GM21423 (cell line): ENCODE data around the gene CHRNB2.

Source experiments
- ATAC-seq: cut with Tn5 transposase; IDR thresholded peaks from one replicate; pipeline ENCODE4 v1.9.1; 2021; ENCODE audit warnings: mild to moderate bottlenecking, moderate library complexity; ENCODE audit not compliant: unreplicated experiment

The CHRNB2 gene

GRCh38 chr1:154578058-154578418 is 10.5 kb downstream of the CHRNB2 start:
- ATAC-seq = no peak

- ATAC-seq = no peak
Measured at GRCh38 chr1:154579374-154579773, 11.8 kb downstream of the CHRNB2 start.

- no peak for ATAC-seq
Measured at GRCh38 chr1:154581766-154582165, 14.2 kb downstream of the CHRNB2 start.

- no peak for ATAC-seq
Measured at GRCh38 chr1:154582885-154583284, 15.3 kb downstream of the CHRNB2 start.

GRCh38 chr1:154583773-154584172 is 16.2 kb downstream of the CHRNB2 start:
- no peak for ATAC-seq

GRCh38 chr1:154584267-154584994 is 16.9 kb downstream of the CHRNB2 start:
- no peak for ATAC-seq

GRCh38 chr1:154586231-154586630 is 18.7 kb downstream of the CHRNB2 start:
- ATAC-seq = no peak

GRCh38 chr1:154586641-154587040 is 19.1 kb downstream of the CHRNB2 start:
- ATAC-seq = no peak

GRCh38 chr1:154589780-154590179 is 22.2 kb downstream of the CHRNB2 start:
- ATAC-seq = no peak

GRCh38 chr1:154590756-154591155 is 23.2 kb downstream of the CHRNB2 start:
- no peak for ATAC-seq

- no peak for ATAC-seq
Measured at GRCh38 chr1:154591206-154591605, 23.6 kb downstream of the CHRNB2 start.

- ATAC-seq = no peak
Measured at GRCh38 chr1:154593390-154593789, 25.8 kb downstream of the CHRNB2 start.

GRCh38 chr1:154594811-154595210 is 27.2 kb downstream of the CHRNB2 start:
- no peak for ATAC-seq

GRCh38 chr1:154595621-154596020 is 28.0 kb downstream of the CHRNB2 start:
- no peak for ATAC-seq

- no peak for ATAC-seq
Measured at GRCh38 chr1:154598871-154599635, 31.5 kb downstream of the CHRNB2 start.

GRCh38 chr1:154599658-154600057 is 32.1 kb downstream of the CHRNB2 start:
- no peak for ATAC-seq

- no peak for ATAC-seq
Measured at GRCh38 chr1:154603317-154603716, 35.7 kb downstream of the CHRNB2 start.

GRCh38 chr1:154605534-154605933 is 38.0 kb downstream of the CHRNB2 start:
- no peak for ATAC-seq

- no peak for ATAC-seq
Measured at GRCh38 chr1:154607106-154607608, 39.6 kb downstream of the CHRNB2 start.

GRCh38 chr1:154607609-154608396 is 40.2 kb downstream of the CHRNB2 start, which contains the start of gene ADAR:
Gene ADAR (minus strand): TSS chr1:154608186. CDS start chr1:154608006, 180 bp downstream.
- peak; percentile 65 for ATAC-seq
